ENCODE data around the gene FKBP2.

FKBP2 gene

DNA sequence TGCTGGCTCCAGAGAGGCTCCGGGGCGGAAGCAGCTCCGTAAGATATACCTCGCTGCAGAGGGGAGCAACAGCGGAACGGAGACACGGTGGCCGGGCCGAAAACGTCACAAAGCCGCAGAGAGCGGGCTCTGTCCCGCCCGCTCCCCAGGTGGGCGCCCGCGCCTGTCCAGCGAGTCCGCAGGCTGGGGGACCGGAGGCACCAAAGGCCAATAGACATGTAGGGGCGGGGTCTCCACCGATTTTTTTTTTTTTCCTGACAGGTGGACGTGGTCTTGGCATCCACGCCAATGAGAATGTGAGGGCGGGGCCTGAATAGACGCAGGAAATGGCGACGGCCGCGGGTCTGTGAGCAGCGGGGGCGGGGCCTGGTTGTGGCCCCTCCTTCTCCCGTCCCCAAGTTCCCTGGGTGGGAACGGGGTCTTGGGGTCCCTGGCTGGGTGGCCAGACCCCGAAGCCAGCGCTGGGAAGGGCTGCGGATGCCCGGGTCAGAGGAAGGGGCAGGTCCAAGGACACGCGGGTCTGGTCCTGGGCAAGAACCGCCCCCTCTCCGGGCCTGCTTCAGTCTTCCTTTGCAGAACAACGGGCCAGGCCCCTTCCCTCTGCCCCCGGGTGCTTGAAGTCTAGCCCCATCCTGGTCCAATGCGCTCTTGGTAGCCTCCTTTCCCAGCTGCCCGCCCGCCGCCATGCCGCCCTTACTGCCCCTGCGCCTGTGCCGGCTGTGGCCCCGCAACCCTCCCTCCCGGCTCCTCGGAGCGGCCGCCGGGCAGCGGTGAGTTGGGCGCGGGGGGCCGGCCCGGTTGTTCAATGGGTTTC is 10.5 kb upstream of the FKBP2 start, which contains the start of gene DNAJC4 (continued):
- TF ChIP-seq, protein P1, sequence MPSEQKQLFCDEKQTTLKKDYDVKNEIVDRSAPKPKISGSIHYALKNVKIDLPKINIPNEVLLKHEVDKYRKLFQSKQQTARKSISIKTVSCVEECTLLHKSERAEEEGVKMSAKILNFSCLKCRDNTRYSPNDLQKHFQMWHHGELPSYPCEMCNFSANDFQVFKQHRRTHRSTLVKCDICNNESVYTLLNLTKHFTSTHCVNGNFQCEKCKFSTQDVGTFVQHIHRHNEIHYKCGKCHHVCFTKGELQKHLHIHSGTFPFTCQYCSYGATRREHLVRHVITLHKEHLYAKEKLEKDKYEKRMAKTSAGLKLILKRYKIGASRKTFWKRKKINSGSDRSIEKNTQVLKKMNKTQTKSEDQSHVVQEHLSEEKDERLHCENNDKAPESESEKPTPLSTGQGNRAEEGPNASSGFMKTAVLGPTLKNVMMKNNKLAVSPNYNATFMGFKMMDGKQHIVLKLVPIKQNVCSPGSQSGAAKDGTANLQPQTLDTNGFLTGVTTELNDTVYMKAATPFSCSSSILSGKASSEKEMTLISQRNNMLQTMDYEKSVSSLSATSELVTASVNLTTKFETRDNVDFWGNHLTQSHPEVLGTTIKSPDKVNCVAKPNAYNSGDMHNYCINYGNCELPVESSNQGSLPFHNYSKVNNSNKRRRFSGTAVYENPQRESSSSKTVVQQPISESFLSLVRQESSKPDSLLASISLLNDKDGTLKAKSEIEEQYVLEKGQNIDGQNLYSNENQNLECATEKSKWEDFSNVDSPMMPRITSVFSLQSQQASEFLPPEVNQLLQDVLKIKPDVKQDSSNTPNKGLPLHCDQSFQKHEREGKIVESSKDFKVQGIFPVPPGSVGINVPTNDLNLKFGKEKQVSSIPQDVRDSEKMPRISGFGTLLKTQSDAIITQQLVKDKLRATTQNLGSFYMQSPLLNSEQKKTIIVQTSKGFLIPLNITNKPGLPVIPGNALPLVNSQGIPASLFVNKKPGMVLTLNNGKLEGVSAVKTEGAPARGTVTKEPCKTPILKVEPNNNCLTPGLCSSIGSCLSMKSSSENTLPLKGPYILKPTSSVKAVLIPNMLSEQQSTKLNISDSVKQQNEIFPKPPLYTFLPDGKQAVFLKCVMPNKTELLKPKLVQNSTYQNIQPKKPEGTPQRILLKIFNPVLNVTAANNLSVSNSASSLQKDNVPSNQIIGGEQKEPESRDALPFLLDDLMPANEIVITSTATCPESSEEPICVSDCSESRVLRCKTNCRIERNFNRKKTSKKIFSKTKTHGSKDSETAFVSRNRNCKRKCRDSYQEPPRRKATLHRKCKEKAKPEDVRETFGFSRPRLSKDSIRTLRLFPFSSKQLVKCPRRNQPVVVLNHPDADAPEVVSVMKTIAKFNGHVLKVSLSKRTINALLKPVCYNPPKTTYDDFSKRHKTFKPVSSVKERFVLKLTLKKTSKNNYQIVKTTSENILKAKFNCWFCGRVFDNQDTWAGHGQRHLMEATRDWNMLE (tag by site-specific recombination; conservative IDR thresholded peaks at IDR 0.05; ENCODE audit: low read depth): no peak
- TF ChIP-seq HOXC10 (CRISPR knock-in tag; IDR thresholded peaks at IDR 0.05) (no peak), SP7 (tag by site-specific recombination; IDR thresholded peaks at IDR 0.05) (0 out of 2 replicates have a peak, but pooled peaks have one; percentile 20), ZNF16 (tag by site-specific recombination; IDR thresholded peaks at IDR 0.05; ENCODE audit: low read depth) (no peak), ZNF366 (tag by site-specific recombination; conservative IDR thresholded peaks at IDR 0.05) (no peak), ZNF184 (tag by site-specific recombination; IDR thresholded peaks at IDR 0.05) (no peak), ZSCAN16 (tag by site-specific recombination; IDR thresholded peaks at IDR 0.05) (no peak), ZNF830 (tag by site-specific recombination; IDR thresholded peaks at IDR 0.05; ENCODE audit: low read depth) (no peak), ZSCAN30 (tag by site-specific recombination; IDR thresholded peaks at IDR 0.05) (no peak), WT1 (tag by site-specific recombination; IDR thresholded peaks at IDR 0.05) (no peak), ZNF521 (tag by site-specific recombination; IDR thresholded peaks at IDR 0.05) (no peak), ZNF214 (tag by site-specific recombination; IDR thresholded peaks at IDR 0.05; ENCODE audit: borderline replicate concordance) (no peak), ZNF239 (tag by site-specific recombination; IDR thresholded peaks at IDR 0.05) (no peak), TRIM28 (IDR thresholded peaks at IDR 0.05; ENCODE audit: borderline replicate concordance, low read length) (no peak), ZNF24 (tag by site-specific recombination; IDR thresholded peaks at IDR 0.05) (no peak), ZNF623 (tag by site-specific recombination; IDR thresholded peaks at IDR 0.05) (no peak), ZNF132 (tag by site-specific recombination; IDR thresholded peaks at IDR 0.05; ENCODE audit: borderline replicate concordance) (no peak), KLF10 (tag by site-specific recombination; IDR thresholded peaks at IDR 0.05) (no peak; the same call in 1 of the 2 replicates), ZBTB8A (tag by site-specific recombination; IDR thresholded peaks at IDR 0.05) (peak; percentile 50), TCF7L2 (IDR thresholded peaks at IDR 0.05; ENCODE audit: borderline replicate concordance, low read depth, low read length) (no peak), ZNF654 (tag by site-specific recombination; IDR thresholded peaks at IDR 0.05; ENCODE audit: low read depth) (no peak), GLI4 (tag by site-specific recombination; IDR thresholded peaks at IDR 0.05) (no peak)
- TF ChIP-seq, protein P2, sequence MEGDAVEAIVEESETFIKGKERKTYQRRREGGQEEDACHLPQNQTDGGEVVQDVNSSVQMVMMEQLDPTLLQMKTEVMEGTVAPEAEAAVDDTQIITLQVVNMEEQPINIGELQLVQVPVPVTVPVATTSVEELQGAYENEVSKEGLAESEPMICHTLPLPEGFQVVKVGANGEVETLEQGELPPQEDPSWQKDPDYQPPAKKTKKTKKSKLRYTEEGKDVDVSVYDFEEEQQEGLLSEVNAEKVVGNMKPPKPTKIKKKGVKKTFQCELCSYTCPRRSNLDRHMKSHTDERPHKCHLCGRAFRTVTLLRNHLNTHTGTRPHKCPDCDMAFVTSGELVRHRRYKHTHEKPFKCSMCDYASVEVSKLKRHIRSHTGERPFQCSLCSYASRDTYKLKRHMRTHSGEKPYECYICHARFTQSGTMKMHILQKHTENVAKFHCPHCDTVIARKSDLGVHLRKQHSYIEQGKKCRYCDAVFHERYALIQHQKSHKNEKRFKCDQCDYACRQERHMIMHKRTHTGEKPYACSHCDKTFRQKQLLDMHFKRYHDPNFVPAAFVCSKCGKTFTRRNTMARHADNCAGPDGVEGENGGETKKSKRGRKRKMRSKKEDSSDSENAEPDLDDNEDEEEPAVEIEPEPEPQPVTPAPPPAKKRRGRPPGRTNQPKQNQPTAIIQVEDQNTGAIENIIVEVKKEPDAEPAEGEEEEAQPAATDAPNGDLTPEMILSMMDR (tag by site-specific recombination; IDR thresholded peaks at IDR 0.05): no peak
- TF ChIP-seq, protein P3, sequence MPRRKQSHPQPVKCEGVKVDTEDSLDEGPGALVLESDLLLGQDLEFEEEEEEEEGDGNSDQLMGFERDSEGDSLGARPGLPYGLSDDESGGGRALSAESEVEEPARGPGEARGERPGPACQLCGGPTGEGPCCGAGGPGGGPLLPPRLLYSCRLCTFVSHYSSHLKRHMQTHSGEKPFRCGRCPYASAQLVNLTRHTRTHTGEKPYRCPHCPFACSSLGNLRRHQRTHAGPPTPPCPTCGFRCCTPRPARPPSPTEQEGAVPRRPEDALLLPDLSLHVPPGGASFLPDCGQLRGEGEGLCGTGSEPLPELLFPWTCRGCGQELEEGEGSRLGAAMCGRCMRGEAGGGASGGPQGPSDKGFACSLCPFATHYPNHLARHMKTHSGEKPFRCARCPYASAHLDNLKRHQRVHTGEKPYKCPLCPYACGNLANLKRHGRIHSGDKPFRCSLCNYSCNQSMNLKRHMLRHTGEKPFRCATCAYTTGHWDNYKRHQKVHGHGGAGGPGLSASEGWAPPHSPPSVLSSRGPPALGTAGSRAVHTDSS (tag by site-specific recombination; IDR thresholded peaks at IDR 0.05): no peak
- TF ChIP-seq, protein P4, sequence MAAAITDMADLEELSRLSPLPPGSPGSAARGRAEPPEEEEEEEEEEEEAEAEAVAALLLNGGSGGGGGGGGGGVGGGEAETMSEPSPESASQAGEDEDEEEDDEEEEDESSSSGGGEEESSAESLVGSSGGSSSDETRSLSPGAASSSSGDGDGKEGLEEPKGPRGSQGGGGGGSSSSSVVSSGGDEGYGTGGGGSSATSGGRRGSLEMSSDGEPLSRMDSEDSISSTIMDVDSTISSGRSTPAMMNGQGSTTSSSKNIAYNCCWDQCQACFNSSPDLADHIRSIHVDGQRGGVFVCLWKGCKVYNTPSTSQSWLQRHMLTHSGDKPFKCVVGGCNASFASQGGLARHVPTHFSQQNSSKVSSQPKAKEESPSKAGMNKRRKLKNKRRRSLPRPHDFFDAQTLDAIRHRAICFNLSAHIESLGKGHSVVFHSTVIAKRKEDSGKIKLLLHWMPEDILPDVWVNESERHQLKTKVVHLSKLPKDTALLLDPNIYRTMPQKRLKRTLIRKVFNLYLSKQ (tag by site-specific recombination; IDR thresholded peaks at IDR 0.05; ENCODE audit: borderline replicate concordance): no peak
- TF ChIP-seq, protein P5, sequence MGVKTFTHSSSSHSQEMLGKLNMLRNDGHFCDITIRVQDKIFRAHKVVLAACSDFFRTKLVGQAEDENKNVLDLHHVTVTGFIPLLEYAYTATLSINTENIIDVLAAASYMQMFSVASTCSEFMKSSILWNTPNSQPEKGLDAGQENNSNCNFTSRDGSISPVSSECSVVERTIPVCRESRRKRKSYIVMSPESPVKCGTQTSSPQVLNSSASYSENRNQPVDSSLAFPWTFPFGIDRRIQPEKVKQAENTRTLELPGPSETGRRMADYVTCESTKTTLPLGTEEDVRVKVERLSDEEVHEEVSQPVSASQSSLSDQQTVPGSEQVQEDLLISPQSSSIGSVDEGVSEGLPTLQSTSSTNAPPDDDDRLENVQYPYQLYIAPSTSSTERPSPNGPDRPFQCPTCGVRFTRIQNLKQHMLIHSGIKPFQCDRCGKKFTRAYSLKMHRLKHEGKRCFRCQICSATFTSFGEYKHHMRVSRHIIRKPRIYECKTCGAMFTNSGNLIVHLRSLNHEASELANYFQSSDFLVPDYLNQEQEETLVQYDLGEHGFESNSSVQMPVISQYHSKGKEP (tag by site-specific recombination; IDR thresholded peaks at IDR 0.05): no peak
- TF ChIP-seq, protein P6, sequence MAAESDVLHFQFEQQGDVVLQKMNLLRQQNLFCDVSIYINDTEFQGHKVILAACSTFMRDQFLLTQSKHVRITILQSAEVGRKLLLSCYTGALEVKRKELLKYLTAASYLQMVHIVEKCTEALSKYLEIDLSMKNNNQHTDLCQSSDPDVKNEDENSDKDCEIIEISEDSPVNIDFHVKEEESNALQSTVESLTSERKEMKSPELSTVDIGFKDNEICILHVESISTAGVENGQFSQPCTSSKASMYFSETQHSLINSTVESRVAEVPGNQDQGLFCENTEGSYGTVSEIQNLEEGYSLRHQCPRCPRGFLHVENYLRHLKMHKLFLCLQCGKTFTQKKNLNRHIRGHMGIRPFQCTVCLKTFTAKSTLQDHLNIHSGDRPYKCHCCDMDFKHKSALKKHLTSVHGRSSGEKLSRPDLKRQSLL (tag by site-specific recombination; IDR thresholded peaks at IDR 0.05): no peak
